Measurements from ENCODE around the gene FADS1.

- TF ChIP-seq POLR2AphosphoS5 (IDR thresholded peaks at IDR 0.05; ENCODE audit: low read depth, low read length) (no peak), POLR2A (IDR thresholded peaks at IDR 0.05; ENCODE audit: low read depth, low read length) (no peak), TAF1 (IDR thresholded peaks at IDR 0.05; ENCODE audit: borderline replicate concordance, low read depth, low read length) (no peak)
These were observed 52.7 kb downstream of the FADS1 start for GRCh38 chr11:61763930-61764605.

All from GM12892 (cell line).